Activated CD8-positive, alpha-beta memory T cell treated with anti-CD3 and anti-CD28 coated beads, Interleukin-2, amount 50 U/mL, for 4 hours (primary cell): Measurements from ENCODE around the gene KRT32.

Experiments used
- DNase-seq: peaks from one replicate; pipeline ENCODE4 v3.0.0-alpha.2; 2020

KRT32 gene

DNA sequence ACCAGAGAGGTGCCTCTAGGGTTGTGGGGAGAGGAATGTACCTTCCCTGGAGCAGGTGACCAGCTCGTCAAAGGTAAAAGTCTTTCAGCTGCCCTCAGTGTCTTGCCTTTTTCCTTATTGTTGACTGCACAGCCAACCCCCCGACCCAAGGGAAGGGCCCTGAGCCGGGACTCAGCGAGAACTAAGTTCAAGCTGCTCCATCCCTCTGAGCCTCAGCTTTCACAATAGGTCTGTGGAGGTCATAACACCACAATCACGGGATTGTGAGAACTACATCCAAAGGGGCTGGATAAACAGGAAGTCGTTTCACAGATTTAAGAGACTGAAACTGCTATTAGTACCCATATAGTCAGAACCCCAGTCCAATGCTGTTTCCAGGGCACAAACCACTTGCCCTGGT is 25.2 kb upstream of the KRT32 start:
- DNase-seq, result no peak

DNA sequence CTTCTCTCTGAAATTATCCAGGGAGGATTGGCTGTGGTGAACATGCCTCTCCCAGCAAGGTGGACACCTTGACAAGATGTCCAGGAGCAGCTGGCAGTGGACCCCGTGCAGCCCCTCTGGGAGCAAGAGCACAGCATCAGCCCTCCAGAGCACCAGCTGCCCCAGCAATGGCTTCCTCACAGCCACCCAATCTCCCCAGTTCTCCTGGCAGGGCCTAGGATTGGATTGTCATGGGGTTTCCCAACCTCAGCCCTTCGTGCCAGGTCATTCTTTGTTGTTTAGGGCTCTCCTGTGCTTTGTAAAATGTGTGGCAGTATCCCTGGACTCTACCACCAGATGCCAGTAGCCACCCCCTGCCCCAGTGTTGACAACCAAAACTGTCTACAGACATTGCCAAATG is 24.3 kb upstream of the KRT32 start:
- DNase-seq, result no peak

DNA sequence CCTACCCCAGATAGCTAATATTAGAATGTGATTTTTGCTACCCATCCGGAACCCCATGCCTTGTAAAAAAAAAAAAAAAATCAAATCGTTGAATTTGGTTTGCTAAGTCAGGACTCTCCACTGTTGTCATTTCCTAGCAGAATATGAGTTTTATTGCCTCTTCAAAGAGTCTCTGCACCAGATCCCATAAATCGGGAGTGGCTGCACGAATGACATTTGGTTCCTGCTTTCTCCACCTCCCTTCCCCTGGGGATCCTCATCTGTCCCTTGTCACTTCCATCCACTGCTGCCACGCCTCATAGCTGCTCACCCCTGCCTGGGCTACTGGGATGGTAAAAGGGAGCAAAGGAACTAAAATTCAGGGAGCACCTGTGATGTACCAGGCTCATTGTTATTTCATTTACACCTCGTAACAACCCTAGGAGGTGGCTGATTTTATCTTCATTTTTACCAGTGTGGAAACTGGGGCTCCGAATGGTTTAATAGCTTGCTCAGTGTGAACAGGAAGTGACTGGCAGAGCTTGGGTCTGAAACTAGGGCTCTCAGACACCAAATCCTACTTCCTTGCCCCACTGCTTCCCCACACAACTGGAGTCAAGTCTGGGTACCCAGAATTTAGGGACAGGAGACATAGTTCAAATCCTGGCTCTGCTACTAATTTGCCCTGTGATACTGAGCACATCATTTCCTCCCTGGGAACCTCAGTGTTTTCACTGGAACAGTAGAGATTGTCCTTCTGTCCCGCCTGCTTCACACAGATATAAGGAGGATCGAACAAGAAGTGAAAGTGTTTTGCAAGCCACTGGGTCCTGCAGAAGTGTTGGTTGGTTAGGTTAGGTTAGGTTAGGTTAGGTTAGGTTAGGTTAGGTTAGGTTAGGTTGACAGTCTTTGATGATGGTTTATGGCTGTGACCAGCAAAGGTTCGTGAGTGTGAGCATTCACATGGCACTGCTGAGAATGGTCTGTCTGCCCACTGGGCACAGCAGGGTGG is 23.1 kb upstream of the KRT32 start:
- DNase-seq, result no peak

DNA sequence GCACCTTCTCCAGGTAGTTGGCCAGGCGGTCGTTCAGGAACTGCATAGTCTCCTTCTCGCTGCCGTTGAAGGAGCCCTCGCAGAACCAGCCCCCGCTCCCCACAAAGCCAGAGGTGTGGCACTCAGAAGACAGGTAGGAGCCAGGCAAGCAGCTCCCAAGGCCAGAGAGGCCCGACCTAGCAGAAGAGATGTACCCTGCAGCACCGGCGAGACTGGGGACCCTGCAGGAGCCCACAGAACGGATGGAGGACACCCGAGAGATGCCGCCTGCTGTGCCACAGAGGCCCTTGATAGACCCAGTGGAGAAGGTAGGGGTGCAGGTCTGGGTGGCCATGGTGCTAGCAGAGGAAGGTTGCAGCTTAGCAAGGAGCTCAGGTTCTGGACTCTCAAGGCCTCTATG is 22.3 kb upstream of the KRT32 start, which contains the start of gene KRT36:
TSS of gene KRT36 (minus strand) at position 380 of the 400 bp plus-strand sequence. CDS start at position 334, 46 bp downstream.
- no peak for DNase-seq

DNA sequence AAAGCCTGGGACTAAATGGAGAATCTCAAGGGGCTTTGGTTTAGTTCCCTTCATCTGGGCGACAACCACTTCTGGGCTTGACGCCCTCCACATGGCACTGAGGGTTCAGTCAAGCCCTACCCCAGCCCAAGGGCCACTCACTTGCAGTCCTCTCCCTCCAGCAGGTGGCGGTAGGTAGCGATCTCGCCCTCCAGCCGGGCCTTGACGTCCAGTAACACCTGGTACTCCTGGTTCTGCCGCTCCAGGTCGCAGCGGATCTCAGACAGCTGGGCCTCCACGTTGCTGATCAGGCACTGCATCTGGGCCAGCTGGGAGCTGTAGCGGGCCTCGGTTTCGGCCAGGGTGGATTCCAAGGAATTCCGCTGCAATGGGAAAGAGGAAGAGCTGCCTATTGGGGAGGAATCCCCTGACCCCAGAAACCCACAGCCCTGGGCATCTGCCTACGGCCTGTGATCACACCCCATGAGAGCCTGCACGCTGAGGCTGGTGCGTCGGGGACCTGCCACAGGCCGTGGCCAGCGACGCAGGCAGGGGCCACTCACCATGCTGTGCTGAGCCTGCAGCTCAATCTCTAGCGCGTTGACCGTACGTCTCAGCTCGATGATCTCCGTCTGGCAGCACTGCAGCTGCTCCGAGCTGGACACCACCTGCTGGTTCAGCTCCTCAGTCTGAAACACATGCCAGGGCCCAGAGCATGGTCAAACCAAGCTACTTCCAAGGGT is 19.8 kb upstream of the KRT32 start:
- peak; percentile 24 for DNase-seq

DNA sequence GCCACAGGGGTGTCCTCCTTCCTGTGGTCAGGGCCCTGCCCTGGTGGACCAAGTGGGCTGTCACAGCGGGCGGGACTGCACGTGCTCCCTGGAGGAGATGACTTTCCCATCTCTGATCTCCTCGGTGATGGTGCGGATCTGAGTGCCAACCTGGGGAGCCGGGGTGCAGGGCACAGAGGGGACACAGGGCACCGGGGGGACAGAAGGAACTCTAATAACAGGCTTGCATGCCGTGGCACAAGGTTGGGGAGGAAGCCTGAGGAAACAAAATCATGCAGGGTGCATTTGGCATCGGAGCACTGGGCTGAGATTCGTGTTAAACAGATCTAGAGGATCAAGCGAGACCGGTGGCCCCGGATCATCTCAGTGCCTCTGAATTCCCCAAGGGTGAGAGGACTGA is 19.1 kb upstream of the KRT32 start:
- no peak for DNase-seq

DNA sequence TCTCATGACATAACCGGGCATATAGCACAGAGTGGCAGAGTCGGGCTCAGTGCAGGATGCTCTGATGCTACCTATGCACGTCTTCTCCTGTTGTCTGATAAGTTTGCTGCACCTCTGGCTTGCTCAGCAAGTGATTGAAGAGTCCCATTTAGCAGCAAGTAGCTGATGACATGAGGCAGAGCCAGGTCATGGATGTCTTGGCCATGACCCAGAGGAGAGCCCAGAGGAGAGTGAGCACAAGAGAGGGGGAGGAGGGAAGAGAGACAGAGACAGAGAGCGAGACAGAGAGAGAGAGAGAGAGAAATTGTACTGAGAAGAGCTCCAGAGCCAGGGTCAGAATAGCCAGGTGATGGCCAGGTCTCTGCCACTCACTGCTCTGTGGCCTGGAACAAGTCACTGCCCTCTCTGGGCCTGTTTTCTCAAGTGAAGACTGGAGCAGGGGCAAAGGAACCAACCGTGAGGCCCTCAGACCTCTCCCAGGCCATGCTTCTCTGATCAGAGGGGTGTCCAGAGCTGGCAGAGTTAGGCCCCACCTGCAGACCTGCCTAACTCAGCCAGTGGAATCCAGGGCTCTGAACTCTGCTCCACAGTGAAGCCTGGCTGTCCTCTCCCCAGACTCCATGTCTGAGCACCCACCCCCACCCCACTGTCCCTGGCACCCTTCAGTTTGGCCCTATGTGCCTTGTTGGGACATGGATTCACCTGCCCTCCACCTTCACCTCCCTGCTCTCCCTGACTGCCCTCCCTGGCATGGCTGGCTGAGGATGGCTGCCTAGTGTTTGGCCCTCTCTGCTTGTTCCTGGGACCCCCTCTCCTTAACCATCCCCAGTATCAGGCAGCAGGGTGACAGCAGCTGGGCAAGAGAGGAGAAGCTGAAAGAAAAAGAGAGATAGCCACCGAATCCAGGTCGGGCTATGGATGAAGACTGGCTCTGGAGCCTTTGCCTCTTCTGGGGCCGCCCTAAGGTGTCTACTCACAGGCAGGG is 18.0 kb upstream of the KRT32 start:
- no peak for DNase-seq

DNA sequence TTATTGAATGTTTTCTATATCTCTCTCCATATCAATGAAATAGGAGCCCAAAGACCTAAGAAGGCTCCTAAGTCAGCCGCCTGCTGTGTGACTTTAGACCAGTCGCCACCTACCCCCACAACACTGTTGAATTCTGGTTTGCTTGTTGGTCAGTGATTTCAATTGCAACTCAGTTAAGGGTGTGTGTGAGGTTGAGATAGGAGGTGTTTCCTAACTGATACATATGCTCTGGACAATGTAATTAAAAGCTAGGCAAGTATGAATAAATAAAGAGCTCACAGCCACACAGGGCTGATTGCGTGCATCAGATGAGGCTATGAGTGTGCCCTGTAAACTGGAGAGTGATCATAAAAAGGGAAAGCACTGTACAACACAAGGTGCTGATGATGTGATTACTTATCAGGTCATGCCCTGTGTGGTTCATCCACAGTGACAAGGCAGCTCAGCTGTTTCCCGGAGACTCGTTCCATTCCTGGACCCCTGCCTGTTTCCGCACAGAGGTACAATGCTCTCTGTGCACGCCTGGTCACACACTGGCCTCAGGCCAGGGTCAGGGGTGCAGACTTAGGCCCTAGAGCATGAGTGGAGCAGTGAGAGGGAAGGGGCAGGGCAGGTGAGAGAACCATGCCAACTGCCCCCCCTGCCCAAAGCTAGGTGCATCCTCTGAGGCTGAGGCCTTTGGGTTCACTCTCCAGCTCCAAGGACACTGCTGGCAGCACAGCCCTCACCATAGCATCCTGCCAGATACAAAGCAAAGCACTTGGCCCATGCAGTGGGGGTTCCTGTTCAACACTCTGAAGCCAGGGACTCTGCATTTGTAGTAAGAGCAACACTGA is 17.0 kb upstream of the KRT32 start:
- no peak for DNase-seq

DNA sequence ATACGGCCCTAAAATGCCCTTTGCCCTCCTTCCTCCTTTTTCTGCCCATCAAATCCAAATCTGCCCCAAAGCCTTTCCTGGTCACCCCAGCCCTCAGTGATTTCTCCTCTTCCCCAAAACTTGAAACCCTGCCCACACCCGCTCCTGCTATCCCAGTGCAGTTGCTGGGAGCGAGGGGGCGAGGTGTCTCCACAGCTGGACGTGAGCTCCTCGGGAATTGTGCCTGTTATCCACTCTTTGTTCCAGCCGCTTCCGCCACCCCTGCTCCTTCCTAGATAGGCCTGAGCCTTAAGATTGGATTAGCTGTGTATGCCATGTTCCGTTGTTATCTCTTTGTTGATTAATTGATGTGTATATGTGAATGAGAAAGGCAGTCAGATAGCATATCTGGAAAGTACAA is 16.3 kb upstream of the KRT32 start:
- no peak for DNase-seq

DNA sequence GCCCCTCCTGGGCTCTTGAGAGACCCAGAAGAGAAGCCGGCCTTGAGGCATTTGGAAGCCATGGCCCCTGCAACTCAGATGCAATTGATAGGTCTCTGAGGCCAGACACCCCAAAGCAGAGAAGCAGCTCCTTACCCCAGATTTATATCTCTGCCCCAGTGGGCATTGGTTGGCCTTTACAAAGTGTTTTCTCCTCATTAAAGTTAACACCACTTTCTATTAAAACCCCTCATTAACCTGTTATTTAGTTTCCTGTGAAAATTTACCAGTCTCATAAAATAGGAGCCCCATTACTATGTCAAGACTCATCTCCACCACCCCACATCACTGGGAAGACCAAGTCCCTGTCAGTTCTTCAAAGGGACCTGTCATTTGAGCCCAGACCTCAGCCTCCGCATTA is 13.8 kb upstream of the KRT32 start, which contains the start of gene KRT35:
TSS of gene KRT35 (minus strand) at position 116 of the 400 bp plus-strand sequence. CDS start at position 62, 54 bp downstream.
- DNase-seq, result no peak

DNA sequence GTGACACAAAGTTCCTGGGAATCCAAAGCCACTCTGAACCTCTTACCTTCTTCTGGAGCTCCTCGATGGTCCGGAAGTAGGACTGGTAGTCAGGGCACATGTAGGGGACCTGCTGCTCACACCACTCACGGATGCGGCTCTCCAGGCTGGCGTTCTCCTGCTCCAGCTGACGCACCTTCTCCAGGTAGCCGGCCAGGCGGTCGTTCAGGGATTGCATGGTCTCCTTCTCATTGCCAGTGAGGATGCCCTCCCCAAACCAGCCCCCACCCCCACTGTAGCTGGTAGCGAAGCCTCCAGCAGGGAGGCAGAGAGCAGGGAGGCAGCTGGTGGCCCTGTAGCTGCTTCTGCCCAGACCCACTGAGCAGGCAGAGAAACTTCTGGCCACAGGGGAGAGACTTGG is 13.4 kb upstream of the KRT32 start:
- no peak for DNase-seq

DNA sequence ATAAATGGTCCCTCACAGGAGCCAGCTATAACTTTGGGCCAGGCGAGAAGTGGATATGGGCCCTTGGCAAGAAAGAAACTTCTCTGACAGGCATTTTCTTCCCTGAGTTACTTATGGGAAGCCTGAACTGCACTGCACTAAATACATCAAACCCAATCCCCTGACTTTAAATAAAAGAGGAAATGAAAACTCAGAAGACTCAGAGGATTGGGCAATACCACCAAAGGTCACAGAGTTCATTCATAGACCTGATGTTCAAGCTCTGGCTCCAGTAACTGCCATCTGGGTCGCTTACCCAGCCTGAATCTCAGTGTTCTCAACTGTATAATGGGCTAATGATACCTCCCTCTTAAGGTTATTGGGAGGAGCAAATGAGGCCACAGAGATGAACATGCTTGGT is 12.9 kb upstream of the KRT32 start:
- DNase-seq, result no peak

DNA sequence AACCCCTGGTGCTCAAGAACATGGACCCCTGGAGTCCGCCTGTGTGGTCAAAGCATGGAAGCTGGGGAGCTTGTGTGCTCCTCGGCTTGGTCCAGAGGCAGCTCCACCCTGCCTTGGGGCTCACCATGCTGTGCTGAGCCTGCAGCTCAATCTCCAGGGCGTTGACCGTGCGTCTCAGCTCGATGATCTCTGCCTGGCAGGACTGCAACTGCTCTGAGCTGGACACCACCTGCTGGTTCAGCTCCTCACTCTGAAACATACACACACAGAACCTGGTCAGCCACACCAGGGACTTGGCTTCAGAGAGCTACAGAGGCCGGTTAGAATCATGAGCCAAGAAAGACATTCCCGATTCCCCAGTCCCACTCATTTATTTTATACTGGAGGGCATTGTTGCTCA is 11.1 kb upstream of the KRT32 start:
- DNase-seq, result no peak

DNA sequence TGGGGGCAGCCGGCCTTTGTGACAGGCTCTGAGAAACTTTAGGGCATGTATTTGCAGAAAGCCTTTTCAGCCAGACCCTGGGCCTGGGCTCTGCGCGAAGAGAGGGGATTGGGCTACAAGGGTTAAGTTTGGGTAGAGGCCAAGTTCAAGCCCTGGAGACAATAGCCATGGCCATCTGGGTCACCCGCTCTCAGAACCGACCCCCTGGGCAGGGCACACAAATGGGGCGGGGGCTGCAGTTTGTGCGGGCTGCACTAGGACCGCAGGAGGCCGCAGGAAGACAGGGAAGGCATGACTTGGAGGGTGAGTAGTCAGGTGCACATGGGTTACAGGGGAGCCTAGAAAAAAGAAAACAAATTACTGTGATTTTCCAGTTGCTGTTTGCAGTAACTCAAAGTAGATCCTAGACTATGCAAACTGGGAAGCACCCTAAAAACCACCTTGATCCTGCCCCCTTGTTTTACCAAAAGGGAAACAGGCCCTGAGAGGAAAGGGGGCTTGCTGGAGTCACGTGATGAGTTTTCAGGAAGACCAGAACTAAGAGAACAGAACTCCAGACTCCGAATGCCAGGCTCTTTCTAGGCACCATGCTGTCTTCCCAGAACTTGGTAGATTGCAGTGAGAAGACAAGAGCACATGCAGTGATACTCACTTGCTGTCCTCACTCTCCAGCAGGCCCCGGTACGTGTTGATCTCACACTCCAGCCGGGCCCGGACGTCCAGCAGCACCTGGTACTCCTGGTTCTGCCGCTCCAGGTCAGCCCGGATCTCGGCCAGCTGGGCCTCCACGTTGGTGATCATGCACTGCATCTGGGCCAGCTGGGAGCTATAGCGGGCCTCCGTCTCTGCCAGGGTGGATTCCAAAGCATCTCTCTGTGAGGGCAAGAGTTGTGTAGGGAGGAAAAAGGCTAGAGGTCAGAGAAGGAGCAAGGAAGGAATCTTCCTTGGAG is 10.0 kb upstream of the KRT32 start:
- DNase-seq, result no peak

DNA sequence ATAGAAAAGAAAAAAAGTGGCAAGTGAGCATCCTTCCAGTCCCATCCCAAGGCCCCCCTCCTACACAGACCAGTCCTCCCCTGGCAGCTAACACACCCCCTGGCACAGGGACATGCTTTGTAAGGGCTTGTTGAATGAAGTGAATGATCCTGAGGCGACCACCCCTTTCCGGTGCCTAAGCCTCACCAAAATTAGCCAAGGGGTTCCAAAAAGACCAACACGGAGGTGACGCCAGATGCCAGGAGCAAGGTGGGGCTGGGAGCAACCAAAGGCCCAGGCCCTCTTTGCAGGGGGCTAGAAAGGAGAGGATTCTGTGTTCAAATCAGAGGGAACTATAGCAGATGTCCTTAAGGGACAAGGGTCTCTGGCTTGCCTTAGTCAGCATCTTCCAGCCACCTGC is 8.2 kb upstream of the KRT32 start:
- DNase-seq, result no peak

DNA sequence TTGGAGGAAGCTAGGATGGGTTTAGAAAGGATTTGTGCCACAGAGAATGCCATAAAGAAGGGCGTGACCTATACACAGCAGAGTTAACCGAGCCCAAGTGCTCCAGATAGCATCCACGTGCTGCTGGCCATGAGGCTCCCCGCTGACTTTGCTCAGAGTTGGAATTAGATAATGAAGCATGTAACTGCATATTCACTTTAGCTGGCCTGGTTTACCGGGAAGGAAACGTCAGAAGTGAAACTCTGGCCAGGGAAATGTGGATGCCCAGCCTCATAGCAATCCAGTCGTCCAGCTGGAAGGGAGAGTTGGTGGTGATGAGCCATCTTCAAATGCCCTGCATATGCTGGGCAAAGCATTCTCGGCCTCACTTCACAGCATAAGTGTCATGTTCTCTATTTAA is 7.7 kb upstream of the KRT32 start:
- DNase-seq, result no peak

DNA sequence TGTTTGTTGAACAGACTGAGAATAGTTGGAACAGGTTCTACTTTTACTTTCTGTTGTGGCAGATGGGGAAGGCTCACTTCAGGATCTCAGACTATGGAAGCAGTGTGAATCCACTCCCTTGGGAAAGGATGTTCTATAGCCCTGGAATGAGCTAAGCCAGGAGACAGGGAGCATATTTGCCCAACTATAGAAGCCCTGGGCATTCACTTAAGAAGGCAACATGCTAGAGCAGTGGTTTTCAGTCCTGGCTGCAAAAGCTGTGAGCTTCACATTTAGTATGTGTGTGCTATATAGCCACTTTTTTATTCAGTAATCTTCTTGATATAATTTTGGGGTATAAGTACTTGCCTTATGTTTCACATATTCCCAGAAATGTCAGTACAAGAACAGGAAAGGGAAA is 1.2 kb upstream of the KRT32 start:
- no peak for DNase-seq

DNA sequence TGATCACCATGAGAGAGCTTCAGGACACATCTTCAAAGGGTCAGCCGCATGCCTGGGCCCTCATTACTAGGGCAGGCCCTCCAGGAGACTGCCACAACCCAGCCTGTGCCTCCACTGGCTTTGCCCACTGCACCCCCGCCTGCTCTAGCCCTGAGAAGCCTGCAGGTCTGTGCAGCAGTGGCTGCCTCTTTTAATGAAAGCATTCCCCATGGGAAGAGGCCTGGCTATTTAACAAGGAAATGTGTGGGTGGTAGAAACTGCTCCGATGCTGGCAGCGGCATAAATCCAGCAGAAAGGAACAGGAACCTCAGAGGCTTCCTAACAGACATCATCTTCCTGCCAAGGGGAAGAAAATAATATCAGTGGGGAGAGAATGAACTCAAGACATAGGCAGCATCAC is 375 bp upstream of the KRT32 start:
- no peak for DNase-seq

DNA sequence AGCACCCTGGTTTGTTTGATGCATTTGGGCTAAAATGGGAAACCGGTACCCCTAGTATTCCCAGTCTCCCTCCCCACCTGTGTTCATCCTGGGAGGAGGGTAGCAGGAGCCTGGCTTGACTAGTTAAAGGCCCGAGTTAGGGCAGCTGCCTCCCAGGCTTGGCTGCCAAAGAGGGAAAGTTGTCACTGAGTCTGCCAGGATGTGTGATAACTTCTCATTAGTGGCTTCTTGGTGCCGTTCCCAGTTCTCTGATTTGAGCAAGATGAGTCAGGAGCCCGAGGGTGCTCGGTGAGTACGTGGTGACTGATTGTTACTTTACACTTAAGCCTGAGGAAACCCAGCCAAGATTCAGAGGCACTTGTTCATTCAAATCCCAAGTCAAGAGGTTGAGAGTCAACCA is 2.5 kb downstream of the KRT32 start:
- no peak for DNase-seq

DNA sequence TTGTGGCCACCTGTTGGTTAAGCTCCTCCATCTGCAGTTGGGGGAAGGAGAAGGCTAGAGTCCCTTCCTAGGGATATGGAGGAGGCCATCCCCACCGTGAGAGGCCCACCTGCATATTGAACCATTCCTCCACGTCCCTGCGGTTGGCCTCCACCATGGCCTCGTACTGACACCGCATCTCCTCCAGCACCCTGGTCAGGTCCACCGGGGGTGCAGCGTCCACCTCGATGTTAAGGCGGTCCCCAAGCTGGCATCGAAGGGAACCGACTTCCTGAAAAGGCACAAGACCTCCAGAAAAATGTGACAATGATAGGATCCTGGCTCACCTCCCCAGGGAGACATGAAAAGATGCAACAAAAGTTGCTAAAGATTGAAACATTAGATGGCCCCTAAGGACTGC is 3.0 kb downstream of the KRT32 start:
- DNase-seq, result no peak

DNA sequence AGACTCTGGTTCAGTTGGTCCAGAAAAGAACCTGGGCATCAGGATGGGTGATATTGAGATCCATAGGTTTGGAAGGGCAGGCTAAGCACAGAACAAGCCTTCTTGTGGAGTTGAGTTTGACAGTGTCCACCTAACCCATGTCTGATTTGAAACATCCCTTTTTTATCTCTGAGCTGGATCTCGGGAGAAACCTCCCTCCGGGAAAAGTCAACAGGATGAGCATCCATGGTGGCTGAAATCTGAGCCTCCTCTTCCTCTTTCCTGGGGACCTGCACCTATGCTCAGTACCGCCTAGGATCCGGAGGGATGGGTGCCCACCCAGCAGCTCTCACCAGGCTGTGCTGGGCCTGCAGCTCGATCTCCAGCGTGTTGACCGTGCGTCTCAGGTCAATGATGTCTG is 3.4 kb downstream of the KRT32 start:
- no peak for DNase-seq
